Stimulated activated CD8-positive, alpha-beta memory T cell treated with anti-CD3 and anti-CD28 coated beads, Interleukin-7, amount 100 ng/mL, for 48 hours (primary cell): Measurements from ENCODE around the gene SLC38A1.
A peak's percentile ranks its signal among the peaks of the same experiment; 100 is the strongest.
"Not testable (repeated sequence)": the region's sequence is repeated elsewhere in the genome, so short reads cannot be mapped to it uniquely, and the experiment has no call there.

Experiments used
- DNase-seq, 2 donors: peaks; one replicate each; pipeline ENCODE4 v3.0.0-alpha.2; 2020; ENCODE audit warnings: low read depth in 1 of 2; ENCODE audit errors: extremely low read depth in 1 of 2

Gene SLC38A1

DNA sequence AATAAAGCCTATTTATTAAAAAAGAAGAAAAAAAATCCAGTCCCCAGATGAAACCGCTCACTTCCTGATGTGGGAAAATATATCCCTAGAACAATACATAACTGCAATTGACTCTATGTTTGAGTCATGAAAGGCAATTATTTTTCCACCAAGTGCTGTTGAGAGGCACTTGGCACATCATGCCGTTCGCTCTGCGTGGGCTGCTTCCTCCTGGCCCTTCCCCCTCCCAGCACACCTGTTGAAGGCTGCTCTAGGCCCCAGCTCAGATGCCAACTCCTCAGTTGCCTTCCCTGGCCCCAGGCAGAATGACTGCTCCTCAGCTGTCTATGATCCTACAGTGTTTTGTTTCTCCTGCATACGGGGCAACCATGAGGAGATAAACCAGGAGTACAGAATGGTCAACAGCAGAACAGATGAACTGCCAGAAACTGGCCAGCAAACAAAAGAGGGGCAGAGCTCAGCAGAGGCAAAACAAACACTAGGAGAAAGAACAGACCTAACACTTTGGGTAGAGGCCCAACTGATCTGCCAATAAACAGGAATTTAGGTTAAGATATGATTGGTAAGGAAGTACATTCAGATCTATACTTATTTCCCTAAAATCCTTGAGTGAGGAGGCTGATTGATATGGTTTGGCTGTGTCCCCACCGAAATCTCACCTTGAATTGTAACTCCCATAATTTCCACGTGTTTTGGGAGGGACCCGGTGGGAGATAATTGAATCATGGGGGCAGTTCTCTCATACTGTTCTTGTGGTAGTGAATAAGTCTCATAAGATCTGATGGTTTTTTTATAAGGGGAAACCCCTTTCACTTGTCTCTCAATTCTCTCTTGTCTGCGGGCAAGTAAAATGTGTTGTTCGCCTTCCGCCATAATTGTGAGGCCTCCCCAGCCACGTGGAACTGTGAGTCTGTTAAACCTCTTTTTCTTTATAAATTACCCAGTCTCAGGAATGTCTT, 58.6 kb downstream of the SLC38A1 start:
- DNase-seq, result peak; percentile 37 to 64

DNA sequence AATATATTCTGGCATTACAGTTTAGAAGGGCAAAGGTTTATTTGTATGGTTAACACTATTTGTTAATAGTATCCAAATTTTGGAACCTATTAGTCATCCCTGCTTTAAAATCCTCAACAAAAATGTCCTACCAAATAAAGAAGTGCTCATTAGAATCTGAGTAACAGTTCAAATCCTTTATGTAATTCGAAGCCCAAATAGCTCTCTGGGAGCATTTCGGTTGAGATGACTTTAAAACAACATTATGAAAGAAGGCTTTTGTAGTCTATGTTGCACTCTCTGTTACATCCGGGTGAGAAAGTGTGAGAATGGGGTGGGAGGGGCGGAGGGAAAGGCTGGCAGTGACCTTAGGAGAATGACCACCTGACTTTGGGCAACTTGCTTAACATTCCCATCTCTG, 59.7 kb downstream of the SLC38A1 start:
- no peak for DNase-seq

- no peak for DNase-seq
Observed at GRCh38 chr12:46208370-46208769, 60.5 kb downstream of the SLC38A1 start.

GRCh38 chr12:46207644-46208043, 61.2 kb downstream of the SLC38A1 start:
- DNase-seq, result no peak

DNA sequence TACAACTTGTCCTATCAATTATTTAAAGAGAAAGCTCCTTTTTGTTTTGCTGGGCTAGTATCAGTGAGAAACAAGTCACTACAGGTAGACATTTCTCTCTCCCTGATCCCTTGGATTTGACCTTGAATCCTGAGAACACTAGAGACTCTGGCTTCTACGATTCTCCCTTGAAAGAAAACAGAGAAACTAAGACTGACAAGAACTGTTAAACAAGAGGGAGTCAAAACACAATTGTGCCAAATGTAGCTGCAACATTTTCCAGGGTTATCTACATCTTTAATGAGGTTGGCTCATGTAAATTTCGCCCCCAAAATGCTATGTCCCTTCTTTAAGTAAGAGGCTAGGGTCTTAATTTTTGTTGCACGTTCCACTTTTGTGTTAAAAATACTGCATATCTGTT, 62.4 kb downstream of the SLC38A1 start:
- DNase-seq, result no peak

GRCh38 chr12:46205294-46205693, 63.5 kb downstream of the SLC38A1 start:
- no peak for DNase-seq

- DNase-seq, result no peak
Observed at GRCh38 chr12:46201284-46201789, 67.5 kb downstream of the SLC38A1 start.

DNA sequence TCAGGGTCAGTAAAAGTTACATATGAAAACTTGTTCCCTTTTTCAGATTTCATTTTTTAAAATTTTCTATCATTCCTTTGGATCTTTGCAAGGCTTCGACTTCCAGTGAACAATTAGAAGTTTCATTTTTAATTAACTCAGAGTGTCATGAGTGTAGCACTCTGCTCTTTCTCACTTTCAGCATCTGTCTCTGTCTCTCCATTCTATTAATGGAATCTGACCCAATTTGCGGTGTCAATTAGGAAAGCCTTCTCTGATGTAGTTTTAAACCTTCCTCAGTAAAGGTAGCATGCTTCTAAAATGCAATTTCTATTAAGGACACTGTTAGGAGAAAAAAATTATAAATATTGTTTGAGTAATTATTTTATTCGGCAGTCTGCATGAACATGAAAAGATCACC, 68.3 kb downstream of the SLC38A1 start:
- no peak for DNase-seq

DNA sequence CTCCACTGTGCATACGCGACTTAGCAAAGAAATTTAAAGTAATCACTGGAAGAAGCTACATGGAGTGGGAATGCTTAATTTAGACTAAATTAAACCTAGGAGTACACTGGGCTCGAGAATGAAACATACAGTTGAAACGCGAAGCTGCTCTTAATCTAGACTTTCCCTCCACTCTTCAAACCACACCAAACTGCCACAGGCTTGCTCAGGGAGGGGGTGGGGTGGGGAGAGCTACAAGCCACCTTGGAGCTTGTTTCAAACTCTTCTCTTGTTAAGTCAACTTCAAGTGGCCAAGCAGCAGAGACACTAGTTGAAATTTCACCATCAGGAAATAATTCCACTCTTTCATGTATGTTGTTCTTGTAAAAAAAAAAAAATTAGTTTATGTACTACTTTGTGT, 69.9 kb downstream of the SLC38A1 start:
- DNase-seq, result no peak

DNA sequence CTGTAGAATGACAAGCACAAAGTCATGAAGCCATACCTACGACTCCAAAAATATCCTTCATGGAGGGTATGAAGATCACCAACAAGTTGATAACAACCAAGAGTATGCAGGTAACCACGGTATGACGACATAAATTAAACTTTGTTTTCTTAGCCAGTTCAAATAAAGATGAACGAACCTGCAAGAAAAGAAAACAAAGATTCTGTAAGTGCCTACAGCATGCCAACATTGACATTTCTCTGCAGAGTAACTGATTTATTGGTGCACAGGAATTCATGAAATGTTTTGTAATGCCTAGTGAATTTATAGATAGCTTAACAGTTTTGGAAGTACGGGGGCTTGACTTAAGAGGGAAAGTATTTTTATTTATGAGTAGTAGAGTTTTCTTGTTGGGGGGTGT, 71.0 kb downstream of the SLC38A1 start:
- DNase-seq, result no peak

DNA sequence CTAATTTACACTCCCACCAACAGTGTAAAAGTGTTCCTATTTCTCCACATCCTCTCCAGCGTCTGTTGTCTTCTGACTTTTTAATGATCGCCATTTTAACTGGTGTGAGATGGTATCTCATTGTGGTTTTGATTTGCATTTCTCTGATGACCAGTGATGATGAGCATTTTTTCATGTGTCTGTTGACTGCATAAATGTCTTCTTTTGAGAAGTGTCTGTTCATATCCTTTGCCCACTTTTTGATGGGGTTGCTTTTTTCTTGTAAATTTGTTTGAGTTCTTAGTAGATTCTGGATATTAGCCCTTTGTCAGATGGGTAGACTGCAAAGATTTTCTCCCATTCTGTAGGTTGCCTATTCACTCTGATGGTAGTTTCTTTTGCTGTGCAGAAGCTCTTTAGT, 78.3 kb downstream of the SLC38A1 start:
- DNase-seq, result not testable (repeated sequence)

- DNase-seq, result no peak
Observed at GRCh38 chr12:46188170-46188569, 80.7 kb downstream of the SLC38A1 start.

- DNase-seq, result no peak
Observed at GRCh38 chr12:46187023-46187422, 81.8 kb downstream of the SLC38A1 start.

DNA sequence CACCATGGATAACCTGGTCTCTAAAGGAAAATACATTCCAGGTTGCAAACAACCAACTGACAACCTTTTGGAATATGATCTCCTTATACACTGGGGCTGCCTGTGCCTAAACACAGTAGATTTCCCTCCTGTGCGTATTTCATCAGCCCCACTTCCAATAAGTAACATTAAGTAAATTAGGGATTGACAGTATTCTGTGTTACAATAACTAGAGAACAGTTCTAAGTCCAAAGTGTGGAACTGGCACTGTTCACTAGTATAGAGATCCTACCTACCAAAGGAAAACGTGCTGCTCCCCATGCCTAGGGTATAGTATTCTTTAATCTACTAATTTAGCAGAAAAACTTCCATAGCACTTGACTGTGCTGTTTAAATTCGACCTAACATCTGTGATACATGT, 82.8 kb downstream of the SLC38A1 start:
- no peak for DNase-seq

- no peak for DNase-seq
Observed at GRCh38 chr12:46185686-46186085, 83.2 kb downstream of the SLC38A1 start.

DNA sequence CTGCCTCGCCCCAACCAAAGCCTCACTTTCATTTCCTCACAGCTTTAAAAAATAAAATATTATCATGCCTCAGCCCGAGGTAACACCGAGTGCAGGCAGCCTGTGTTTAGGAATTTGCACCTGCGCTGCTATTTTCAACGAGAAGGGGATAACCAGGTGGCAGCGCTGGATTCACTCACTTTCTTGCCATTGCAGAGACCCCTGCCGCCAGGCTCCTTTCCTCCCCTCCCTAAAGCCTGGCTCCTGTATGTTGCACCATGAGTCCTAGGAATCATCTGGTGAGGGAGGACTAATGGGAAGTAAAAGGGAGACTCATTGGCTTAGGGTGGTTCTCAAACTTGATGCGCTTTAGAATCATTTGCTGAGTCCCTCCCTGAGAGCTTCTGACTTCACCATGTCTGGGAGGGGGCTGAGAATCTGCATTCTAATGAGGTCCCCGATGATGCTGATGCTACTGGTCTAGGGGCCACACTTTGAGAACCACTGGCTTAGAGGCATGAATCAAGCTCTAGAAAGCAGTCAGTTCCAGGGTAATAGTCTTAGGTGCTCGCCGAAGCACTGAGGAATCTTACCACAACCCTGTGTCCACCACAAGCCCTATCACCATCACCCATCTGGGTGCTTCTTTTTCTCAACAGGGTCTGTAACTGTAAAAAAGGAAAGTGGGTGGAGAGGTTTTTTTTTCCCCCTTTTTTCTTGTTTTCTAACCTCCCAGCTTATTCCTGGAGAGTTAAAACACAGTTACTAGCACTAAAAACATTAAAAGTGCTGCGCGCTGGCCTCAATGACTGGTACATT, 83.8 kb downstream of the SLC38A1 start:
- DNase-seq, result no peak

DNA sequence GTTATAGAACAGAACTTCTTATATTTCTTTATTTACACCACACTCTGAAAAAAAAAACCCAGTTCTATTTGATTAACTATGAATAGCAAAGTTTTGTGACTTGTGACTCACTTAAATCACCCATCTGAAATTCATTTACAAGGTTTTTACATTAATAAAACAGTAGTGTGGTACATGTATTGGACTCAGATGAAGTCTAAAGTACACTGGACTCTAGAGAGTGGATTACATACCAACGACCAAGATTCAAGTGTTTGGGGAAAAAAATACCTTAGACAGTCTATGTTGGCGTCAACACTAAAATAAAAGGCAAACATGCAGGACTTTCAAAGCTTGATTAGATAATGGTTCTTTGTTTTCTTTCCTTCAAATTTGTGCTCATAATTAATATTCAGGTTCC, 85.7 kb downstream of the SLC38A1 start:
- no peak for DNase-seq

- no peak for DNase-seq
Observed at GRCh38 chr12:46181465-46181864, 87.4 kb downstream of the SLC38A1 start.

DNA sequence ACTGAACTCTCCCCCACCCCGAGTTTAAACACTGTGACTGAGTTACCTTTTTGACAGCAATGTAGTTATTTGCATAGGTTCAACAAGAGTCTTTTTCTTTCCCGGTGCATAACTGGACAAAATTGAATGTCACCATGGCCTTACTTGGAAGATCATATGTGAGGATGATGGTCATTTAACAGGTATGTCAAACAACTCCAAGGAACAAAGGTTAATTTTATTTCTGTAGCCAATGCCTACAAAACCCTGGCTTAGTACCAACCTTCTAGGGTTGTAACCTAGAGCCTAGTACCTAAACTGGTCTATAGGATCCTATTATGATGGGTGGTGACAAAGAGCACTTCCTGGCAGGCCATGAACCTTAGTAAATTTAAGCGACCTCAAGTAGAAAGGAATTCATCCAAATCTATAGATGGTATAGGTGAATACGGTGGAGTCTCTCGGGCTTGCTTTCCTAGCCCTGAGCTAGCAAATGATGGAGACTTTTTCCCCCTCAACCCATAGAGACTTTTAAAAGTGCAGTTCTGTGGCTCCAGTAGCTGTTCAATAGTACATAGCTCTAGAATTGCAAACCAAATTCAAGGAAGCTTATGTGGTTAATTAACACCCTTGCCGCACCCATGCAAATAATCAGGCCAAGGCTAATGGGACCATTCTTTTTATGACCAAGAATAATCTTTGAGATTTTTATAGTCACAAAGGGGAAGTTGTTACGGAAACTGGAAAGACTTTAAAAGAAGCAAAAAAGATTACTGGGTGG, 89.0 kb downstream of the SLC38A1 start:
- DNase-seq, result no peak

- DNase-seq, result no peak
Observed at GRCh38 chr12:46177837-46178608, 90.8 kb downstream of the SLC38A1 start.
